Measurements from ENCODE around the gene RPS21. TPM values are rescaled to one million over a fixed set of nuclear protein-coding genes. Genes with fewer than 3 reads are reported as not detected.

RPS21 gene
- total RNA-seq, 1 donor from 2014 or later, result 1,737 TPM

DNA sequence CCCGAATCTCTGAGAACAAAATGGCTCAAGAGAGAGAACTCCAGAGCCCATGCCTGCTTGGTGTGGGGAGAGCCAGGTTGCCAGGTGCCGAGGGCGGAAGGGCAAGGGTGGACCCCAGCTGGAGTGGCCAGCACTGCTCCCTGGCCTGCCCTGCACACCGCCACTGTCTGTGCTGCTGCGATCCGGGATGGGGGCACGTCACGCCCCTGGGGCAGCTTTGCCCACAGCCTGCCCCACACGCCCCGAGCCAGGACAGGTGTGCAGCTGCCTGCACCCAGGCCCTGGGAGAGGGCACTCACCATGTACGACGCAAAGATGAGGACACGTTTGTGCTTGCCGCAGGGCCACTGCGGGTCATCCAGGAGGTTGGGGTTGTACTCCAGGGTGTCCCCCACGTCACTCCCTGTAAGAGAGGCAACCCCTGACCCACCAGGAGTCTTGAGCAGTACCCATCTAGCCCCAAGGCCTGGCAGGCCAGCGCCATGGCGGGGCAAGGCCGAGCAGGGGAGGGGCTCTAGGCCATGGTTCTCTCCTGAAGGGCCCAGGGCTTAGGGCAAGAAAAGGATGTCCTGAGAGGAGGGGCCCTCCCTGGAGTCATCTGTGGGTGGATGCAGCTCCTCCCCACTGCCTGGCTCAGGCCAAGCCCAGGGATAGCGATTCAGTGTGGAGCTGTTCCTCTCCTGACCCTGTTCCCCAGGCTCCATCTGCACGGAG, 5.9 kb downstream of the RPS21 start:
- TF ChIP-seq, protein P1, sequence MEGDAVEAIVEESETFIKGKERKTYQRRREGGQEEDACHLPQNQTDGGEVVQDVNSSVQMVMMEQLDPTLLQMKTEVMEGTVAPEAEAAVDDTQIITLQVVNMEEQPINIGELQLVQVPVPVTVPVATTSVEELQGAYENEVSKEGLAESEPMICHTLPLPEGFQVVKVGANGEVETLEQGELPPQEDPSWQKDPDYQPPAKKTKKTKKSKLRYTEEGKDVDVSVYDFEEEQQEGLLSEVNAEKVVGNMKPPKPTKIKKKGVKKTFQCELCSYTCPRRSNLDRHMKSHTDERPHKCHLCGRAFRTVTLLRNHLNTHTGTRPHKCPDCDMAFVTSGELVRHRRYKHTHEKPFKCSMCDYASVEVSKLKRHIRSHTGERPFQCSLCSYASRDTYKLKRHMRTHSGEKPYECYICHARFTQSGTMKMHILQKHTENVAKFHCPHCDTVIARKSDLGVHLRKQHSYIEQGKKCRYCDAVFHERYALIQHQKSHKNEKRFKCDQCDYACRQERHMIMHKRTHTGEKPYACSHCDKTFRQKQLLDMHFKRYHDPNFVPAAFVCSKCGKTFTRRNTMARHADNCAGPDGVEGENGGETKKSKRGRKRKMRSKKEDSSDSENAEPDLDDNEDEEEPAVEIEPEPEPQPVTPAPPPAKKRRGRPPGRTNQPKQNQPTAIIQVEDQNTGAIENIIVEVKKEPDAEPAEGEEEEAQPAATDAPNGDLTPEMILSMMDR (IDR thresholded peaks at IDR 0.05; ENCODE audit: insufficient read depth, low read length, severe bottlenecking), result no peak
- DNase-seq (ENCODE audit: low read depth), result no peak
- Histone ChIP-seq H3K36me3 (ENCODE audit: control insufficient read depth, insufficient read depth, low read length) (peaks cover 14% of the 10 kb centered on the region), H3K4me3 (ENCODE audit: low read depth, low read length) (no peak overlapping the region), H3K27me3 (ENCODE audit: control insufficient read depth, insufficient read depth, low read length) (no peaks in the 10 kb centered on the region)
- FAIRE-seq, result no peak

DNA sequence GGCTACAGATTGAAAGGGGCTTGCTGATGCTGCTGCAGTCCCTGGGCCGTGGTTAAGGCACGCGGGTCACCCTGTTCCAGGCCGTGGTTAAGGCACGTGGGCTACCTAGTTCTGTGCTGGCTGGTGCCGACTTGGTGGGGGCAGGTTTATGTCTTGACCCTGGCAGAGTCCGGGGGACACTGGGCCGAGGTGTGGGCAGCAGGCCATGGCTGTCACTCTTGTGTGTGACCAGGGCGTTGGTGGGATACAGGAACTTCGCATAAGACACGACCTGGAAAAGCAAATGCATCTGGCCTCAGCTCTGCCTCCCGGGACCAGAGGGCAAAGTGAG, 6.4 kb downstream of the RPS21 start:
- peaks cover 12% of the 10 kb centered on the region for H3K36me3 ChIP-seq (ENCODE audit: control insufficient read depth, insufficient read depth, low read length)
- TF ChIP-seq, protein P1 (IDR thresholded peaks at IDR 0.05; ENCODE audit: insufficient read depth, low read length, severe bottlenecking), result no peak

DNA sequence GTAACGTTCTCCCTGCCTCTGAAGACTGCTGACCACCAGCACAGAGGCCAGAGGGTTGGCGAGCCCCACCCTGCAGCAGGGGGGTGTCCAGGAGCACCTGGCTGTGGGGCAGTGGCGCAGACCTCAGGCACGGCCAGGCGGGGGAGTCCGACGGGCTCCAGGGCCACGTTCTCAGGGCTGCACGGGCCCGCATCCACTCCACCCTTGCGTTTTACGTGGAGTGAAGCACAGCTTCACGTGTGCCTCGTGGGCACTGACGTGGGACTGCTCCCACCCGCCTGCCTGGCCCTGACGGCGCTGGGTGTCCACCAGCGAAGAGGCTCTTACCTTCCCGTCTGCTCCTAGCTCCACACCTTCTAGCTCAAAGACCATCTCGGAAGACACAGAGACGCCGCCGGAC, 6.9 kb downstream of the RPS21 start:
- Histone ChIP-seq H3K4me3 (ENCODE audit: low read depth, low read length) (no peak overlapping the region), H3K27me3 (ENCODE audit: control insufficient read depth, insufficient read depth, low read length) (no peaks in the 10 kb centered on the region), H3K36me3 (ENCODE audit: control insufficient read depth, insufficient read depth, low read length) (peaks cover 10% of the 10 kb centered on the region)
- DNase-seq (ENCODE audit: low read depth), result no peak
- FAIRE-seq, result no peak
- TF ChIP-seq, protein P1 (IDR thresholded peaks at IDR 0.05; ENCODE audit: insufficient read depth, low read length, severe bottlenecking), result no peak

More for the DNA sequence above, 6.4 kb downstream of the RPS21 start:
- DNase-seq (ENCODE audit: low read depth) (no peak), FAIRE-seq (no peak)
- Histone ChIP-seq H3K27me3 (ENCODE audit: control insufficient read depth, insufficient read depth, low read length) (no peaks in the 10 kb centered on the region), H3K4me3 (ENCODE audit: low read depth, low read length) (no peak overlapping the region)

DNA sequence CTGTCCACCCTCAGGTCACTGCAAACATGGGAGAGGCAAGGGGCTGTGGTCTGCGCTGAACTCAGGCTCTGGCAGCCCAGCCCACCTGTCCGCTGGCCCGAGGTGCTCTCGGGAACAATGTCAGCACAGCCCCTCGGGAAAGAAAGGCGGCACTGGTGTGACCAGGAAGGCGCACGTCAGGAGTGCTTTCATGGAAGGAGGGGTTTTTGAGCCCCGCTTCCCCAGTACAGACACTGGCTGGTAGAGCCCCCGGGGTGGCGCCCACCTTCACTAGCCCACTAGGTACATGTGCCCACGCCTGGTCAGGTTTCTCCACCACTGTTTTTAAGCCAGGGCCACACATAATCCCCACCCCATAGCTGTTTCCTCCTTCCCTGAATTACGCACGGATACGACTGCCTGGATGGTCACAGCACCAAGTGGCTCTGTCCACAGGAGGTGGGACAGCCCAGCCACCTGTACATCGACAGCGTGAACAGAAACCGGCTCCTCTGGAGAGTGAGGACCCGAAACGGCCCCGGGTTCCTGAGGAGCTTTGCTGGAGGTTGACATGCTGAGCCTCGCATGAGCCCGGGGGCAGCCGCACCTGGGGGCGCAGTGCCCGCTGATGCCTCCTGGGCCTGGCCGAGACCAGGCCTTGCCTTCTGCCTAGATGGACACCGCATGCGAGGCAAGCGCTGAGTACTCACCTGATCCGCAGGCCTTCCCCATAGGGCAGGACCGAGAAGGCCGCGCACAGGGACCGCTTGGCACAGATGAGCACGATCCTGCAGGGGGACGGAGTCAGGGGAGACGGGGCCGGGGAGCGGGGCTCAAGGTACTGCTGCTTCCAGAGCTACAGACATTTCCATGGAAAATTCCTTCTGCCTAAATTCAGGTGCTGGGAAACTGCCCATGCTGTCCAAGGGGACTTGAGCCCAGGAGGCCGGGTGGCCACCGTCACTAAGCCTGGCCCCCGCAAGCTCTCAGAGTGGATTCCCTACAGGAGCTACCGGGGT, 7.6 kb downstream of the RPS21 start:
- Histone ChIP-seq H3K27me3 (ENCODE audit: control insufficient read depth, insufficient read depth, low read length) (no peaks in the 10 kb centered on the region), H3K36me3 (ENCODE audit: control insufficient read depth, insufficient read depth, low read length) (peaks cover 5% of the 10 kb centered on the region), H3K4me3 (ENCODE audit: low read depth, low read length) (no peak overlapping the region)
- DNase-seq (ENCODE audit: low read depth) (no peak), FAIRE-seq (no peak)
- TF ChIP-seq, protein P1 (IDR thresholded peaks at IDR 0.05; ENCODE audit: insufficient read depth, low read length, severe bottlenecking), result no peak

DNA sequence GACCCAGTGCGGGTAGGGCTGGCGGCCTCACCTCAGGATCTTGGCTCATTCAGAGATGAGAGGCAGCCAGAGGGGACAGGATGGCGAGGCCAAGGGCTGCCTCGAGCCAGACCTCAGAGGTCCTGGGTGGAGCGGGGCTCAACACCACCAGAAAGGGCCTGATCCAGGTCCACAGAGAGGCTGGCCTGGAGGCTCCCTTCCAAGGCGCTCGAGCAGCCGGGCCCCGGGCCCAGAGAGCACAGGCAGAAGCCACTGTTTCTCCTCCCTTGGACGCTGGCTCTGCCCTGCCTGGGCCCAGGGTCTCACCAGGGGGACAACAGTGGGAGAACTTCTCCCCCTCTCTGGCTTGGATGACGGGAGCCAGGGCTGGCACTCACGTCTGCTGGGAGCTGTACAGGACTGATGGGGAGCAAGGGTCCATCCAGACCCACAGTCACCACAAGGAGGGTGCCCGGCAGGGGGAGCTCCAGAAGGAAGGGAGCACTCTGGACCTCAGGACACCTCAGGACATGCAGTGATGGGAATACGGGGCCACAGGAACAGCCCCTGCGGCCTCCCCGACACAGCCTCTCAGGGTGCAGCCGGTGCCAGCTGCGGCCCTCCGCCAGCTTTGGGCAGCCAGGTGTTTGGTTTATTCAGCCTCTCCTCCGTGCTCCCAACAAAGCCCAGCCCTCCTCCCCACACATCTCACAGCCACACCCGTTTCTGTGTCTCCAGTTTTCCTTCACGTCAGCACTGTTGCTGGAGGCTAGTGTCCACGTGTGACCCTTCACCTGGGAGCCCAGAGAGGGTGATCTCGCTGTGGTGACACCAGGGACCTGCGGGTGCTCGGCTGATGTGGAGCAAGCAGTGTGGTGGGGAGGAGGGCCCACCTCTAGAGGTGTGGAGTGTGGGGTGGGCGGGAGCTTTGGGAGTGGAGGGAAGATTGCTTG, 8.7 kb downstream of the RPS21 start:
- FAIRE-seq, result no peak
- peaks cover 2% of the 10 kb centered on the region for H3K36me3 ChIP-seq (ENCODE audit: control insufficient read depth, insufficient read depth, low read length)
- TF ChIP-seq, protein P1 (IDR thresholded peaks at IDR 0.05; ENCODE audit: insufficient read depth, low read length, severe bottlenecking), result no peak
- H3K4me3 ChIP-seq (ENCODE audit: low read depth, low read length), result no peak overlapping the region
- H3K27me3 ChIP-seq (ENCODE audit: control insufficient read depth, insufficient read depth, low read length), result no peaks in the 10 kb centered on the region
- DNase-seq (ENCODE audit: low read depth), result no peak

All from bronchial epithelial cell (primary cell).